Body of pancreas (tissue), 4 donors: ENCODE data around the gene CTSD. TPM values are rescaled to one million over a fixed set of nuclear protein-coding genes. Genes with fewer than 3 reads are reported as not detected.

ENCODE experiments used
- ATAC-seq: fragments of 150-250 bp; one replicate; pipeline ENCODE4 v1.9.1; 2016
- DNase-seq, 4 donors: peaks; one replicate each; pipeline ENCODE4 v3.0.0-alpha.2; 2019
- H3K27ac ChIP-seq, 4 donors: fragments of 200-600 bp; sonication (generic); 1 replicate in 3 of 4; 2 replicates in 1 of 4; pipeline versions ENCODE4 v1.5.1 to v1.6.1; 2016 to 2019; ENCODE audit warnings: mild to moderate bottlenecking in 1 of 4, mixed read lengths in 1 of 4, moderate library complexity in 1 of 4
- H3K27me3 ChIP-seq, 2 donors: fragments of 200-600 bp; sonication (generic); one replicate each; pipeline ENCODE4 v1.6.0; 2016; ENCODE audit warnings: mild to moderate bottlenecking in 1 of 2
- H3K36me3 ChIP-seq, 2 donors: fragments of 200-600 bp; sonication (generic); replicated peaks in 1 of 2; 2 replicates each; pipeline ENCODE4 v1.5.1; 2016; ENCODE audit warnings: low read depth in 2 of 2; ENCODE audit not compliant: insufficient read depth in 1 of 2
- H3K4me1 ChIP-seq: fragments of 200-600 bp; sonication (generic); one replicate; pipeline ENCODE4 v1.6.0; 2016
- H3K4me3 ChIP-seq, 2 donors: fragments of 200-600 bp; sonication (generic); 1 replicate in 1 of 2; 2 replicates in 1 of 2; pipeline ENCODE4 v1.5.1; 2016 to 2019
- H3K9me3 ChIP-seq, 3 donors: fragments of 200-600 bp; sonication (generic); 1 replicate in 2 of 3; 2 replicates in 1 of 3; pipeline ENCODE4 v1.5.1; 2016
- POLR2A ChIP-seq, 3 donors: fragments of 450-650 bp; IDR thresholded peaks; one replicate each; pipeline ENCODE4 v1.6.1; 2016; ENCODE audit warnings: antibody characterized with exemption in 3 of 3, mild to moderate bottlenecking in 2 of 3
- WGBS, 2 donors: methylation state at CpG; one replicate each; pipeline ENCODE4 v1.1.5; 2017; 5-methylcytosine and 5-hydroxymethylcytosine counted together
- intact Hi-C: fragments of 100-400 bp; cut with DNase I; formaldehyde crosslinking; loops from one replicate; pipeline ENCODE4 v1.15.1; 2023
- total RNA-seq, 2 donors: library from RNA; depleted of rRNA; stranded (reverse); fragments of >200 nt; gene quantifications; one replicate each; pipeline ENCODE4 v1.1.0, GENCODE V29; 2016
- TF ChIP-seq, protein P1 (sequence below), 7 experiments: fragments of 450-650 bp in 4 of 7; fragments of 200-600 bp in 3 of 7; sonication (generic) in 3 of 7; IDR thresholded peaks; one replicate each; pipeline ENCODE4 v1.5.1; 2016 to 2019; ENCODE audit warnings: antibody characterized with exemption in 7 of 7

Gene CTSD
- total RNA-seq, 2 donors from 2014 or later: 214 to 255 TPM

DNA sequence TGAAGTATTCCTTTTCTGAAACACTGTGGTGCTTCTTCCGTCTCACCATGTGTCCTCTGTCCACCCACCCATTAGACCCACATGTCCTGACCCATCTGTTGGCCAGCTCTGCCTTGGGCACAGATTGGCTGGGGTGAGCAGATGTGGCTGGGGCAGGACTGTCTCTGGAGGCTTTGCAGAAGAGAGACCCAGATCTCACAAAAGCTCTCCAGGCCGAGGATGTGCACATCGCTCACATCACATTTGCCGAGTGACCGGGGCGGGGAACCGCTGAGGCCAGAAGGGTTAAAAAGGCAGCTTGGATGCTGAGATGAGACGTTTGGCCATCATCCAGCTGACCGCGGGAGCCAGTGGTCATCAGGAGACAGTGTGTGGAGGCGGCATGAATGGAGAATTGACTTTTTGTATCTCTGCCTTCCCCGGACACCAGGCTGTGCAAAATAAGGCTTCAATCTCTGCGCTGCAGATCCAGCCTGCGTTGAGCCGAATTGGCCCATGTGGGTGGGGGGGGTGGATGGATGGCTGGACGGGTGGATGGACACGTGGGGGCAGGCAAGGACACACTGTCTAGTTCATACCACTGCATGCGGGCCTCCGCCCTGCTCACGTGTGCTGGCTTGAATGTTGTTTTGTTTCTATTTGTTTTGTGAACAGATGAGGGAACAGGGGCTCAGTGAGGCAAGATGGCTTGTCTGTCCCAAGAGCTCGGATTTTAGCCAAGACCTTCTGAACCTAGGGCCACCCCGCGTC lies 19.4 kb downstream of the CTSD start:
- no peak overlapping the region for H3K27ac ChIP-seq
- WGBS, 2 donors: 57 to 63% methylated on average over 19 of the region's 23 CpGs
- no peaks in the 10 kb centered on the region for H3K36me3 ChIP-seq
- intact Hi-C loops: no loop called here
- H3K27me3 ChIP-seq: no peaks in the 10 kb centered on the region
- peaks cover 22% of the 10 kb centered on the region for H3K4me1 ChIP-seq
- H3K9me3 ChIP-seq: no peaks in the 10 kb centered on the region
- no peak overlapping the region for H3K4me3 ChIP-seq
- ATAC-seq (no peak), DNase-seq (peak in 1 of 4 donors; percentile 13)
- no peak for TF ChIP-seq POLR2A (IDR thresholded peaks at IDR 0.05)
- TF ChIP-seq, protein P1, sequence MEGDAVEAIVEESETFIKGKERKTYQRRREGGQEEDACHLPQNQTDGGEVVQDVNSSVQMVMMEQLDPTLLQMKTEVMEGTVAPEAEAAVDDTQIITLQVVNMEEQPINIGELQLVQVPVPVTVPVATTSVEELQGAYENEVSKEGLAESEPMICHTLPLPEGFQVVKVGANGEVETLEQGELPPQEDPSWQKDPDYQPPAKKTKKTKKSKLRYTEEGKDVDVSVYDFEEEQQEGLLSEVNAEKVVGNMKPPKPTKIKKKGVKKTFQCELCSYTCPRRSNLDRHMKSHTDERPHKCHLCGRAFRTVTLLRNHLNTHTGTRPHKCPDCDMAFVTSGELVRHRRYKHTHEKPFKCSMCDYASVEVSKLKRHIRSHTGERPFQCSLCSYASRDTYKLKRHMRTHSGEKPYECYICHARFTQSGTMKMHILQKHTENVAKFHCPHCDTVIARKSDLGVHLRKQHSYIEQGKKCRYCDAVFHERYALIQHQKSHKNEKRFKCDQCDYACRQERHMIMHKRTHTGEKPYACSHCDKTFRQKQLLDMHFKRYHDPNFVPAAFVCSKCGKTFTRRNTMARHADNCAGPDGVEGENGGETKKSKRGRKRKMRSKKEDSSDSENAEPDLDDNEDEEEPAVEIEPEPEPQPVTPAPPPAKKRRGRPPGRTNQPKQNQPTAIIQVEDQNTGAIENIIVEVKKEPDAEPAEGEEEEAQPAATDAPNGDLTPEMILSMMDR (IDR thresholded peaks at IDR 0.05): no peak

DNA sequence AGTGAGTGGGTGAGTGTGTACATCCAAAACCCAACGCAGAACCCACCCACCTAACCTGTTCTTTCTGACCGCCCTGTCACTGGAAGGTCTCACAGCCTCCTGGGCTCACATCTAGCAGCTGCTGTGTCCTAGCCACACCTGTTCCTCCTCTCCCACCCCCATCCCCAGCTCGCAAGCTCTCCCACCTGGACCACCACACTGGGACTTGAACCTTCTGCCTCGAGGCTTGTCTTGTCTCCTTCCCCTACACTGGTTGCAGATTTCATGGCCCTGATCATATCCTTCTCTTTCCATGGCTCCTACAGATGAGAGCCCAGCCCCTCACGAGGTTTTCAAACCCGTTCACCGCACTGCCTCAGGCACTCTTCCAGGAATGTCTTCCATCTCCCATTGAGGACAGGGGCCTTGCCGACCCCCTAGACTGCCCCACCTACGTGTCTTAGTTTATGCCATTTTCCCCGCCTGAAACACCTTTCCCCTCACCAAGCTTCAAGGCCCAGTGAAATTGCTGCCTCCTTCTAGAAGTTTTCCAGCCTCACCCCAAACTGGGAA lies 20.1 kb downstream of the CTSD start:
- Histone ChIP-seq H3K36me3 (no peaks in the 10 kb centered on the region), H3K27me3 (no peaks in the 10 kb centered on the region), H3K4me1 (peaks cover 15% of the 10 kb centered on the region), H3K9me3 (no peaks in the 10 kb centered on the region), H3K4me3 (no peak overlapping the region), H3K27ac (no peak overlapping the region)
- intact Hi-C loops: no loop called here
- DNase-seq (peak in 1 of 4 donors; percentile 2), ATAC-seq (no peak)
- WGBS, 2 donors: 71 to 84% methylated on average over 10 of the region's 10 CpGs
- TF ChIP-seq, protein P1 (IDR thresholded peaks at IDR 0.05): no peak
- no peak for TF ChIP-seq POLR2A (IDR thresholded peaks at IDR 0.05)

DNA sequence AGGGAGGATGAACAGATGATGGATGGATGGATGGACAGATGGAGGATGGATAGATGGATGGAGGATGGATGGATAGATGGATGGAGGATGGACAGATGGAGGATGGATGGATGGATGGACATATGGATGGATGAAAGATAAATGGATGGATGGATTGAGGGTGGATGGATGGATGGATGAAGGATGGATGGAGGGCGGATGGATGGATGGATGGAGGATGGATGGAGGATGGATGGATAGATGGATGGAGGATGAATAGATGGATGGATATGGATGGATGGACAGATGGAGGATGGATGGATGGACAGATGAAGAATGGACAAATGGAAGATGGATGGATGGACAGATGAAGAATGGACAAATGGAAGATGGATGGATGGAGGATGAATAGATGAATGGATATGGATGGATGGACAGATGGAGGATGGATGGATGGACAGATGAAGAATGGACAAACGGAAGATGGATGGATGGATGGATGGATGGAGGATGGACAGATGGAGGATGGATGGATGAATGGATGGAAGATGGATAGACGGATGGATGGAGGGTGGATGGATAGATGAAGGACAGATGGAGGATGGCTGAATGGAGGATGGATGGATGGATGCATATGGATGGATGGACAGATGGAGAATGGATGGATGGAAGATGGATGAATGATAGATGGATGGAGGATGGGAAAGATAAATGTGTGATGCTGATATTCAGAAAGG lies 20.7 kb downstream of the CTSD start:
- H3K36me3 ChIP-seq: no peaks in the 10 kb centered on the region
- 71 to 76% methylated on average over 3 of the region's 3 CpGs for WGBS, 2 donors
- no peaks in the 10 kb centered on the region for H3K9me3 ChIP-seq
- H3K4me3 ChIP-seq: no peak overlapping the region
- H3K4me1 ChIP-seq: peaks cover 12% of the 10 kb centered on the region
- TF ChIP-seq POLR2A (IDR thresholded peaks at IDR 0.05): no peak
- TF ChIP-seq, protein P1 (IDR thresholded peaks at IDR 0.05): no peak
- intact Hi-C loops: no loop called here
- H3K27ac ChIP-seq: no peak overlapping the region
- DNase-seq: no peak
- ATAC-seq: no peak
- no peaks in the 10 kb centered on the region for H3K27me3 ChIP-seq

DNA sequence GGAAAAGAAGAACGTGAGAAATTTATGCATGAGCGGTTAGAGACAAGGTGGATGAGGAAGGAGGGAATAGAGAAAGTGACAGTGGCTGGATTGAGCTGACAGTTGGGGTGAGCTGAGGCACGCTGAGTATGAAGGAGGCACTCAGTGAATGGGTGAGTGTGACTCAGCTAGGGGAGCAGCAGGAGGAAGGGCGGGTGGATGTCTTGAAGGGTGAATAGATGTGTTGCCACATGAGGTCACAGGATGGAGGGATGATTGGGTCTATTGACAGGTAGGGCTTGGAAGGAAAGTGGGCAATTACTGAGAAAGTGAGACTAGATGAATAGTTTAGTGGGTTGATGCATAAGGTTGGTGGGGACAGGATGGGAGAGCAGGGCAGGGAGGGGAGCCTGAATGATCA lies 21.4 kb downstream of the CTSD start:
- intact Hi-C loops: no loop called here
- DNase-seq (peak in 1 of 4 donors; percentile 4), ATAC-seq (no peak)
- H3K36me3 ChIP-seq: no peaks in the 10 kb centered on the region
- no peak overlapping the region for H3K27ac ChIP-seq
- H3K4me3 ChIP-seq: no peak overlapping the region
- no peaks in the 10 kb centered on the region for H3K27me3 ChIP-seq
- peaks cover 12% of the 10 kb centered on the region for H3K4me1 ChIP-seq
- H3K9me3 ChIP-seq: no peaks in the 10 kb centered on the region
- WGBS, 2 donors: 59 to 66% methylated on average over 4 of the region's 4 CpGs
- TF ChIP-seq, protein P1 (IDR thresholded peaks at IDR 0.05): no peak
- TF ChIP-seq POLR2A (IDR thresholded peaks at IDR 0.05): no peak
